RWPE2 (cell line): Measurements from ENCODE around the gene FIBCD1.

Experiments used
- ATAC-seq: fragments of 200-7000 bp; cut with Tn5 transposase; 3 replicates; pipeline ENCODE4 v1.9.1; 2021; ENCODE audit warnings: low read depth
- DNase-seq: peaks from one replicate; pipeline ENCODE4 v3.0.0-alpha.2; 2020; ENCODE audit warnings: low spot score
- H3K27ac ChIP-seq: fragments of 450-650 bp; 2 replicates; pipeline ENCODE4 v1.5.1; 2017; ENCODE audit warnings: mild to moderate bottlenecking; ENCODE audit not compliant: poor library complexity, severe bottlenecking
- H3K27me3 ChIP-seq: fragments of 250-450 bp; sonication (Bioruptor Pico); 2 replicates; pipeline ENCODE4 v1.5.1; 2021; ENCODE audit warnings: mild to moderate bottlenecking, moderate library complexity; ENCODE audit not compliant: insufficient read depth, poor library complexity, severe bottlenecking
- H3K36me3 ChIP-seq: fragments of 250-450 bp; sonication (Bioruptor Pico); 2 replicates; pipeline ENCODE4 v1.5.1; 2020; ENCODE audit warnings: low read depth, mild to moderate bottlenecking, moderate library complexity
- H3K4me1 ChIP-seq: fragments of 250-450 bp; sonication (Bioruptor Pico); 2 replicates; pipeline ENCODE4 v1.5.1; 2021; ENCODE audit warnings: mild to moderate bottlenecking, moderate library complexity; ENCODE audit not compliant: insufficient read depth, poor library complexity, severe bottlenecking
- H3K4me3 ChIP-seq: fragments of 250-450 bp; sonication (Bioruptor Pico); 2 replicates; pipeline ENCODE4 v1.5.1; 2021; ENCODE audit warnings: mild to moderate bottlenecking, moderate library complexity; ENCODE audit not compliant: severe bottlenecking
- H3K9me3 ChIP-seq: fragments of 250-450 bp; sonication (Bioruptor Pico); 2 replicates; pipeline ENCODE4 v1.5.1; 2021; ENCODE audit warnings: mild to moderate bottlenecking, moderate library complexity; ENCODE audit not compliant: severe bottlenecking
- CTCF ChIP-seq: fragments of 450-650 bp; IDR thresholded peaks from one replicate; pipeline ENCODE4 v1.5.1; 2017; ENCODE audit warnings: mild to moderate bottlenecking, moderate library complexity; ENCODE audit not compliant: poor library complexity, severe bottlenecking

The FIBCD1 gene

GRCh38 chr9:130927995-130928900 is 10.8 kb downstream of the FIBCD1 start:
- no peaks in the 10 kb centered on the region for H3K27me3 ChIP-seq
- H3K4me1 ChIP-seq, result peaks cover 38% of the 10 kb centered on the region
- no peaks in the 10 kb centered on the region for H3K36me3 ChIP-seq
- TF ChIP-seq CTCF, result no peak
- DNase-seq (peak; percentile 88), ATAC-seq (peak; percentile 86)
- peak overlapping the region; percentile 92 for H3K27ac ChIP-seq
- no peak overlapping the region for H3K4me3 ChIP-seq
- peaks cover 2% of the 10 kb centered on the region for H3K9me3 ChIP-seq

- H3K4me1 ChIP-seq, result peaks cover 31% of the 10 kb centered on the region
- no peak for TF ChIP-seq CTCF
Observed at GRCh38 chr9:130927338-130927737, 11.7 kb downstream of the FIBCD1 start.

GRCh38 chr9:130925050-130925678 is 13.9 kb downstream of the FIBCD1 start:
- TF ChIP-seq CTCF, result no peak
- DNase-seq, result no peak
- Histone ChIP-seq H3K27ac (no peak overlapping the region), H3K27me3 (no peaks in the 10 kb centered on the region), H3K9me3 (no peaks in the 10 kb centered on the region), H3K36me3 (no peaks in the 10 kb centered on the region), H3K4me3 (no peak overlapping the region), H3K4me1 (peaks cover 20% of the 10 kb centered on the region)
- no peak for ATAC-seq

More at GRCh38 chr9:130927338-130927737, 11.7 kb downstream of the FIBCD1 start:
- DNase-seq (no peak), ATAC-seq (no peak)
- Histone ChIP-seq H3K36me3 (no peaks in the 10 kb centered on the region), H3K27me3 (no peaks in the 10 kb centered on the region), H3K27ac (peak overlapping the region; percentile 92), H3K9me3 (peaks cover 2% of the 10 kb centered on the region), H3K4me3 (no peak overlapping the region)

- no peak overlapping the region for H3K27ac ChIP-seq
- no peaks in the 10 kb centered on the region for H3K9me3 ChIP-seq
- no peaks in the 10 kb centered on the region for H3K36me3 ChIP-seq
- DNase-seq, result no peak
- H3K4me1 ChIP-seq, result peaks cover 20% of the 10 kb centered on the region
- ATAC-seq, result no peak
- no peaks in the 10 kb centered on the region for H3K27me3 ChIP-seq
- H3K4me3 ChIP-seq, result no peak overlapping the region
- TF ChIP-seq CTCF, result no peak
Observed at GRCh38 chr9:130924448-130924788, 14.6 kb downstream of the FIBCD1 start.
